ENCODE data around the gene ABCD3. TPM values are rescaled to one million over a fixed set of nuclear protein-coding genes. Genes with fewer than 3 reads are reported as not detected.

Gene ABCD3
- total and polyA plus RNA-seq, 2 of the 13 experiments (the other 11 are each of a cell fraction or from before 2014, with no cell fraction given), result 27.5 to 166 TPM

GRCh38 chr1:94550396-94550795 is 132.2 kb downstream of the ABCD3 start:
- no TSS peak for BruUV-seq (replicated peaks)
- H3K4me2 ChIP-seq (ENCODE audit: low read depth, low read length), result peak overlapping the region; percentile 87
- H2AFZ ChIP-seq (ENCODE audit: low read length), result peak overlapping the region; percentile 28
- no peaks in the 10 kb centered on the region for H3K79me2 ChIP-seq (ENCODE audit: insufficient read depth, low read length)
- intact Hi-C loops (cut with micrococcal nuclease; ENCODE audit: unreplicated experiment) (loop anchor here (10.0 kb wide), 1 partner anchor 144 kb away; no protein-coding TSS in a partner anchor), in situ Hi-C loops (cut with HindIII; ENCODE audit: extremely low pct_ligation_motif_present, low pct_unique_long_range_greater_than_20kb) (no loop called here)
- no peak overlapping the region; the same call in 1 of the 2 replicates for H3K9ac ChIP-seq (ENCODE audit: insufficient read depth, low read depth, low read length)
- H3K4me1 ChIP-seq (ENCODE audit: insufficient read depth, low read length), result peaks cover 66% of the 10 kb centered on the region
- TF ChIP-seq ZNF292 (CRISPR knock-in tag; IDR thresholded peaks at IDR 0.05; ENCODE audit: borderline replicate concordance, low read depth), result 0 out of 2 replicates have a peak, but pooled peaks have one; percentile 30
- no peak for TF ChIP-seq ZNF703 (CRISPR knock-in tag; IDR thresholded peaks at IDR 0.05; ENCODE audit: borderline replicate concordance)
- TF ChIP-seq KDM3A (CRISPR knock-in tag; IDR thresholded peaks at IDR 0.05; ENCODE audit: low read depth), result no peak
- no peak for TF ChIP-seq RARG (CRISPR knock-in tag; IDR thresholded peaks at IDR 0.05; ENCODE audit: low read depth)
- TF ChIP-seq DRAP1 (CRISPR knock-in tag; IDR thresholded peaks at IDR 0.05), result no peak
- TF ChIP-seq, protein P1, sequence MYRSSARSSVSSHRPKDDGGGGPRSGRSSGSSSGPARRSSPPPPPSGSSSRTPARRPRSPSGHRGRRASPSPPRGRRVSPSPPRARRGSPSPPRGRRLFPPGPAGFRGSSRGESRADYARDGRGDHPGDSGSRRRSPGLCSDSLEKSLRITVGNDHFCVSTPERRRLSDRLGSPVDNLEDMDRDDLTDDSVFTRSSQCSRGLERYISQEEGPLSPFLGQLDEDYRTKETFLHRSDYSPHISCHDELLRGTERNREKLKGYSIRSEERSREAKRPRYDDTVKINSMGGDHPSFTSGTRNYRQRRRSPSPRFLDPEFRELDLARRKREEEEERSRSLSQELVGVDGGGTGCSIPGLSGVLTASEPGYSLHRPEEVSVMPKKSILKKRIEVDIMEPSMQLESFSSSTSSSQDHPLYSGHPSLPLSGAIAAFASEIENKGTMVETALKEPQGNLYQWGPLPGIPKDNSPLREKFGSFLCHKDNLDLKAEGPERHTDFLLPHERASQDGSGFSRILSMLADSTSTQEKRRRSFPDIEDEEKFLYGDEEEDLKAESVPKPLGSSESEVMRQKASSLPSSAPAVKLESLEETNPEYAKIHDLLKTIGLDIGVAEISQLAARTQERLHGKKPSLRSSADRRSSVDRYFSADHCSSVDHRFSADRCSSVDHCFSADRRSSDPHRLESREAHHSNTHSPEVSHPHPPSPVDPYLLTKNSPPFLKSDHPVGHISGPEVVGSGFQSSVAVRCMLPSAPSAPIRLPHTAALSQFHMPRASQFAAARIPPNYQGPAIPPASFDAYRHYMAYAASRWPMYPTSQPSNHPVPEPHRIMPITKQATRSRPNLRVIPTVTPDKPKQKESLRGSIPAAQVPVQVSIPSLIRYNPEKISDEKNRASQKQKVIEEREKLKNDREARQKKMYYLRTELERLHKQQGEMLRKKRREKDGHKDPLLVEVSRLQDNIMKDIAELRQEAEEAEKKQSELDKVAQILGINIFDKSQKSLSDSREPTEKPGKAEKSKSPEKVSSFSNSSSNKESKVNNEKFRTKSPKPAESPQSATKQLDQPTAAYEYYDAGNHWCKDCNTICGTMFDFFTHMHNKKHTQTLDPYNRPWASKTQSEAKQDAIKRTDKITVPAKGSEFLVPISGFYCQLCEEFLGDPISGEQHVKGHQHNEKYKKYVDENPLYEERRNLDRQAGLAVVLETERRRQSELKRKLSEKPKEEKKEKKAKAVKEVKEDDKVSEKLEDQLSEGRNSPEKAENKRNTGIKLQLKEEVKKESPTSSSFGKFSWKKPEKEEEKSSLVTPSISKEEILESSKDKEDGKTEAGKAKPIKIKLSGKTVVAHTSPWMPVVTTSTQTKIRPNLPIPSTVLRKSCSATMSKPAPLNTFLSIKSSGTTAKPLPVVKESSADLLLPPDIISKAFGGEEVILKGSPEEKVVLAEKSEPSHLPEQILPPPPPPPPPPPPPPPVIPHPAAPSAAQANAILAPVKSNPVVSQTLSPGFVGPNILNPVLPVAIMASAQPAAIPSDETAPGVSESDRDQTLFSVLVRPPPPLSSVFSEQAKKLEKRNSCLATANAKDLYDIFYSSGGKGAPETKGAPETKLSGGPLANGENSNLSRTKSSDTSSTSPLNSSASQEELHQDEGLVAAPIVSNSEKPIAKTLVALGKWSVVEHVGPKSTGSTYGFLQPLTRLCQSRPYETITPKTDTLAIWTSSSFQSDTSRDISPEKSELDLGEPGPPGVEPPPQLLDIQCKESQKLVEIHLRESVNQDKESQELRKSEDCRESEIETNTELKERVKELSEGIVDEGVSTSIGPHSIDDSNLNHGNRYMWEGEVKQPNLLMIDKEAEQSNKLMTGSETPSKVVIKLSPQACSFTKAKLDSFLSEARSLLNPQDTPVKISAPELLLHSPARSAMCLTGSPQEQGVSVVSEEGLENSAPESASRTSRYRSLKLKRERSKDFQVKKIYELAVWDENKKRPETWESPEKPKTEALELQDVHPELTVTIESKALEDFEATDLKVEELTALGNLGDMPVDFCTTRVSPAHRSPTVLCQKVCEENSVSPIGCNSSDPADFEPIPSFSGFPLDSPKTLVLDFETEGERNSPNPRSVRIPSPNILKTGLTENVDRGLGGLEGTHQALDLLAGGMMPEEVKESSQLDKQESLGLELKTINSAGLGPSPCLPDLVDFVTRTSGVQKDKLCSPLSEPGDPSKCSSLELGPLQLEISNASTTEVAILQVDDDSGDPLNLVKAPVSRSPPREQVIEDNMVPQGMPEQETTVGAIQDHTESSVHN (CRISPR knock-in tag; IDR thresholded peaks at IDR 0.05), result no peak
- TF ChIP-seq ZBTB8A (CRISPR knock-in tag; IDR thresholded peaks at IDR 0.05; ENCODE audit: borderline replicate concordance, low read depth), result no peak
- TF ChIP-seq U2AF2 (IDR thresholded peaks at IDR 0.05; ENCODE audit: low read depth, low read length), result no peak
- TF ChIP-seq MBNL3 (CRISPR knock-in tag; conservative IDR thresholded peaks at IDR 0.05), result no peak
- TF ChIP-seq NR2F6 (IDR thresholded peaks at IDR 0.05), result peak; percentile 52
- no peak; the same call in 1 of the 2 replicates for TF ChIP-seq NR2F6 (CRISPR knock-in tag; IDR thresholded peaks at IDR 0.05)
- no peak for TF ChIP-seq ZNF337 (CRISPR knock-in tag; IDR thresholded peaks at IDR 0.05; ENCODE audit: borderline replicate concordance, low read depth)
- 0 out of 2 replicates have a peak, but pooled peaks have one; percentile 40 for TF ChIP-seq NR2F2 (IDR thresholded peaks at IDR 0.05; ENCODE audit: borderline replicate concordance, low read depth)
- TF ChIP-seq ZBTB7B (CRISPR knock-in tag; IDR thresholded peaks at IDR 0.05), result no peak
- TF ChIP-seq SPEN (CRISPR knock-in tag; IDR thresholded peaks at IDR 0.05; ENCODE audit: low read depth), result no peak
- TF ChIP-seq ZNF460 (CRISPR knock-in tag; IDR thresholded peaks at IDR 0.05; ENCODE audit: borderline replicate concordance), result no peak
- ChIA-PET POLR2A (no interaction called here), CTCF (ENCODE audit: low intra/inter-chr PET ratio, low total read pairs) (no interaction called here)
- no peak for DNase-seq (ENCODE audit: low spot score)
- no peaks in the 10 kb centered on the region for H4K20me1 ChIP-seq (ENCODE audit: insufficient read depth, low read length)
- WGBS (ENCODE audit: low lambda C conversion rate), result 3% methylated on average over 6 of the region's 6 CpGs
- peaks cover 0 to 3% of the 10 kb centered on the region in 2 experiments; a peak in 1 of 5 replicates for H3K27me3 ChIP-seq (ENCODE audit: control insufficient read depth in 1 of 2, insufficient read depth in 2 of 2, low read length in 2 of 2)
- H3K4me3 ChIP-seq (replicated peaks in 1 of 3; ENCODE audit: insufficient read depth in 1 of 3, low read depth in 2 of 3, low read length in 3 of 3), result peak overlapping the region; percentile 4 to 42 (median 33); a peak in 5 of 6 replicates
- no peaks in the 10 kb centered on the region for H3K36me3 ChIP-seq (replicated peaks in 1 of 2; ENCODE audit: control insufficient read depth in 1 of 2, insufficient read depth in 2 of 2, low read length in 2 of 2)
- H3K27ac ChIP-seq (ENCODE audit: extremely low read length, insufficient read depth, low read length), result no peak overlapping the region
- no peak for FAIRE-seq
- no peaks in the 10 kb centered on the region for H3K9me3 ChIP-seq (ENCODE audit: low read length)
- ATAC-seq, result peak; percentile 40

Measured in HepG2 (cell line).